Measurements from ENCODE around the gene VAPA.

VAPA gene

GRCh38 chr18:10008006-10008647, 94.3 kb downstream of the VAPA start:
- no peak for DNase-seq
